Measurements from ENCODE around the gene JPH2.

- TF ChIP-seq POLR2AphosphoS5 (IDR thresholded peaks at IDR 0.05; ENCODE audit: low read depth, low read length) (no peak), POLR2A (IDR thresholded peaks at IDR 0.05; ENCODE audit: low read depth, low read length) (no peak), TAF1 (IDR thresholded peaks at IDR 0.05; ENCODE audit: borderline replicate concordance, low read depth, low read length) (no peak)
Measured at GRCh38 chr20:44211177-44212039, 24.4 kb upstream of the JPH2 start.
